Naive thymus-derived CD8-positive, alpha-beta T cell (primary cell): ENCODE measurements around the gene PPP1CB. TPM values are rescaled to one million over a fixed set of nuclear protein-coding genes. Genes with fewer than 3 reads are reported as not detected.

Experiments used
- ATAC-seq, 2 donors: fragments of 150-1000 bp; cut with Tn5 transposase in 1 of 2; sonication (Bioruptor Pico), chemical (Tn5 transposase) in 1 of 2; 1 replicate in 1 of 2; 2 replicates in 1 of 2; pipeline ENCODE4 v1.10.0; 2021; ENCODE audit warnings: mild to moderate bottlenecking in 2 of 2, moderate library complexity in 2 of 2
- POLR2A ChIA-PET: fragments of 350-600 bp; sonication (Branson Sonifier 250); formaldehyde crosslinking; loops from one replicate; lab custom pipeline; 2021; ENCODE audit warnings: antibody characterized with exemption; lab: Charles Lee
- DNase-seq, 10 donors: peaks; one replicate each; pipeline versions ENCODE4 v3.0.0 to v3.0.0-alpha.2; 2020 to 2022
- H3K27ac Mint-ChIP-seq, 10 donors: one replicate each; pipeline ENCODE4 v1.8.0; 2020 to 2022; ENCODE audit warnings: mild to moderate bottlenecking in 10 of 10, mixed read lengths in 10 of 10, moderate library complexity in 4 of 10, inconsistent platforms in 1 of 10
- H3K27me3 Mint-ChIP-seq, 5 donors: one replicate each; pipeline ENCODE4 v1.8.0; 2021 to 2022; ENCODE audit warnings: mixed read lengths in 5 of 5
- H3K36me3 Mint-ChIP-seq, 3 donors: one replicate each; pipeline ENCODE4 v1.8.0; 2020 to 2022; ENCODE audit warnings: mixed read lengths in 3 of 3, mild to moderate bottlenecking in 2 of 3, inconsistent platforms in 1 of 3
- H3K4me1 Mint-ChIP-seq, 4 donors: one replicate each; pipeline ENCODE4 v1.8.0; 2021 to 2022; ENCODE audit warnings: mixed read lengths in 4 of 4
- H3K4me3 Mint-ChIP-seq, 10 donors: one replicate each; pipeline ENCODE4 v1.8.0; 2020 to 2022; ENCODE audit warnings: mild to moderate bottlenecking in 10 of 10, mixed read lengths in 10 of 10, moderate library complexity in 6 of 10, inconsistent platforms in 1 of 10
- H3K9me3 Mint-ChIP-seq, 9 donors: one replicate each; pipeline ENCODE4 v1.8.0; 2020 to 2022; ENCODE audit warnings: mixed read lengths in 9 of 9, mild to moderate bottlenecking in 3 of 9, inconsistent platforms in 1 of 9, moderate library complexity in 1 of 9
- polyA plus RNA-seq, 3 donors: library from polyadenylated mRNA; unstranded; fragments of 300-500 nt; fragmentation: Illumina TruSeq; gene quantifications; one replicate each; pipeline ENCODE4 v1.2.3, GENCODE V29; 2021
- total RNA-seq, 8 experiments: library from RNA in 2 of 8; stranded (reverse) in 2 of 8; gene quantifications; one replicate each; pipeline ENCODE4 v1.2.3 and lab custom pipeline; 2021 to 2026

PPP1CB gene
- total and polyA plus RNA-seq, 5 experiments from 2014 or later: 63.1 to 166 (median 85.7) TPM

DNA sequence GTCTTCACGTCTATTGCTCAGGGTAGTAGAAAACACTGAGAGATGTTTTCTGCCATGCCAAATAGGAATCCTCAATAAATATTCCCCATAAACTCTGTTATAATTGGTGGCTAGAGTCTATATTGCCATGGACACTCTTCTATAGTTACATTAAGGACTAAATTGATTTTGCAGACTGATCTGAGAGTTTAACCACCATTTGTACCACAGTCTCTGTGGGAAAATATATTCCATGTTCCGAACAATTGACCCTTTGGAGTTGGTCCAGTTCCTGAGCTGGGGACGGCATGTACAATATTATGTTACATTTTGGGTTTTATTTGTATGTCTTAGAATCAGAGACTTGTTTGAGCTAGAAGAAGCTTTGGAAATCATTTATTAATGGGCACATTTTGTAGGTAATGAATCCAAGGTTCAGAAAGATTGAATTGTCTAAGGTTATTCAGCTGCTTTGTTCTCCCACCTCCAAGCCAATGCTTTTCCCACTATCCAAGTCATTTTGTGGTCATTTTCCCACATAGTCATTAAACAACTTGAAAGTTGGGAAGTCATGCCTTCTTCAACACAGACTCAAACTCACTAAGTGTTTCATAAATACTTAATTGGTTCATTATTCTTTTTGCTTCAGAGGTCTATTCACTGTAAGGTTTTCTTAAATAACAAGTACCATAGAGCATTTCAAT, 5.1 kb upstream of the PPP1CB start:
- no peak overlapping the region for H3K4me3 Mint-ChIP-seq
- no peaks in the 10 kb centered on the region for H3K36me3 Mint-ChIP-seq
- ATAC-seq (no peak), DNase-seq (no peak)
- H3K9me3 Mint-ChIP-seq: no peaks in the 10 kb centered on the region
- POLR2A ChIA-PET: no interaction called here
- H3K27ac Mint-ChIP-seq: peak overlapping the region in 1 of 10 donors; percentile 20
- no peaks in the 10 kb centered on the region for H3K27me3 Mint-ChIP-seq
- peaks cover 12 to 36% (median 32%) of the 10 kb centered on the region in 4 donors for H3K4me1 Mint-ChIP-seq

DNA sequence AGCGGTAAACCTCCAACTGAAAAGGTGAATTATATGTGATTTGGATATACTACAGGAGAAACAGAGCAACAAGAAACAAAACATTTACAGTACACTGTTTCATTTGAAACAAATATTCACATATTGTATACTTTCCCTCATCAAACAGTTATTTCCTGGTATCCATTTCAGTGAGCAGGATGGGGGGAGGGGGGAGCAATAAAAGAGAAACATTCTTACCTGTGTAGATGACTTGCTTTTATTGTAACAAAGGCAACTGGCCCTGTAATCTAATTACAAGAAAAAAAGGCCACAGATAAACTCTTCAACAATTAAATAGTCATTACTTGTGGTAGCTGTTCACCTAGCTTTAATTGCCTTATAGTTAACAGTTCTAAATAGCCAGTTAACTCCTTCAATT, 3.9 kb upstream of the PPP1CB start:
- Mint-ChIP-seq H3K27ac (peak overlapping the region; percentile 9 to 94 (median 83)), H3K27me3 (no peaks in the 10 kb centered on the region), H3K9me3 (no peaks in the 10 kb centered on the region), H3K36me3 (no peaks in the 10 kb centered on the region), H3K4me1 (peaks cover 12 to 36% (median 33%) of the 10 kb centered on the region in 4 donors), H3K4me3 (peak overlapping the region; percentile 9 to 80 (median 62))
- ATAC-seq (no peak), DNase-seq (peak in 1 of 10 donors; percentile 12)
- POLR2A ChIA-PET: no interaction called here

DNA sequence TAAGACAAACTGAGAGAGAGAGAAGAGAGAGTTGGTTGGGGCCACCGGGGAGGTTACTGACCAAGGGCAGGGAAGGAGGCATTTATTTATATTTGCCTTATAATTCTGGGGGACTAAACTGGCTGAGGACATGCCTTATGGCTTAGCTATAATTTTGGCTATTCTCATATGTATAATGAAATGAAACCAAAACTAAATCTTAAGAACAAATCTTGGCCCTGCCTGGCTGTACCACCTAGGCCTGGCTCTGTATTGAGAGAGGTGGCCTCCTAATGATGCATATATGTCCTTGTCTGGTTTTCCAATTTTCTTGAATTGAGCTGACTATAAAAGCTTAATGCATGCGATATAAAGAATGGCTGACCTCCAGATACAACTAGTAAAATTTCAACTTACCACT, 3.5 kb upstream of the PPP1CB start:
- ATAC-seq (no peak), DNase-seq (peak in 1 of 10 donors; percentile 15)
- POLR2A ChIA-PET: no interaction called here
- H3K27ac Mint-ChIP-seq: peak overlapping the region; percentile 70 to 94 (median 83)
- H3K36me3 Mint-ChIP-seq: peaks cover 0 to 2% (median 0%) of the 10 kb centered on the region in 3 donors
- H3K27me3 Mint-ChIP-seq: no peaks in the 10 kb centered on the region
- peaks cover 14 to 38% (median 36%) of the 10 kb centered on the region in 4 donors for H3K4me1 Mint-ChIP-seq
- peak overlapping the region; percentile 9 to 80 (median 62) for H3K4me3 Mint-ChIP-seq
- no peaks in the 10 kb centered on the region for H3K9me3 Mint-ChIP-seq

DNA sequence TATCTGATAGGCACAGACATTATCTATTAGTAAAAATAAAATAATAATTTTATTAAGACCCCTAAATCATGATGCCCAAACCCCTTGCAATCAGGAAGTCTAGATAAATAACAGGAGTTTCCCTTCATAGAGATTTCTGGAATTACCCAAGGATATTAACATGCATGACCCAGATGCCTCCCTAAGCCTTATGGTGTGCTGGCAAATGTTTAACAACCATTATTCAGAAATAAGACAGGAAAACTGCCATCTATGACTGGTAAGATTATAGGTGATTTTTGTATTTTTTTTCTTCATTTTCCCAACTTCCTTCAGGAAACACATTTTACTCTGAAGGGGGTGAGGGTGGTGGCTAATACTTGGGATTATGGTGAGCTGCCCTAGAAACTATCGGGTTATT, 2.7 kb upstream of the PPP1CB start:
- DNase-seq: no peak
- H3K27me3 Mint-ChIP-seq: no peaks in the 10 kb centered on the region
- H3K27ac Mint-ChIP-seq: peak overlapping the region; percentile 89 to 100 (median 98)
- ATAC-seq: no peak
- POLR2A ChIA-PET: interaction anchor here (3.7 kb wide), 1 partner anchor 155 kb away, joined by 50 read pairs; no protein-coding TSS in a partner anchor
- H3K36me3 Mint-ChIP-seq: peaks cover 0 to 2% (median 0%) of the 10 kb centered on the region in 3 donors
- peak overlapping the region in 5 of 10 donors; percentile 20 to 80 (median 65) for H3K4me3 Mint-ChIP-seq
- peaks cover 14 to 41% (median 39%) of the 10 kb centered on the region in 4 donors for H3K4me1 Mint-ChIP-seq
- H3K9me3 Mint-ChIP-seq: no peaks in the 10 kb centered on the region

DNA sequence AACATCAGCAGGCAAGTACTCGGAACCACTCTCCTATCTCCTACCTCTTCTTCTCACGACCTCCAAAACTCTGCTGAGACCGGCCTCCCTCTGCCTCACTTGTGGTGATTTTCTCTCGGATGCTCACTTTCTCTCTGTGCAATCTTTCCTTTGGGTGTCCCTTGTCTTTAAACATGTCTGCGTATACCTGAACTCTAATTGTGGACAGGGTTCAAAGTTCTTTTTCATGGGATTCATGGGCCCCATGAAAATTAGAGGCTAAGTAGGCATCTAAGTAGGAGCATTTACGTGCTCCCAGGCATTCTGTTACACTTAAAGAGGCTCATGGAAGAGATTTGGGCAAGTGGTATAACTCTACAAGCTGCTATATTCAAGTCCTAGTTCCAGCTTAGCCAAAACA, 2.1 kb upstream of the PPP1CB start:
- Mint-ChIP-seq H3K27ac (peak overlapping the region; percentile 89 to 100 (median 98)), H3K4me3 (peak overlapping the region in 4 of 10 donors; percentile 65 to 98 (median 90)), H3K4me1 (peaks cover 16 to 47% (median 44%) of the 10 kb centered on the region in 4 donors), H3K27me3 (no peaks in the 10 kb centered on the region), H3K9me3 (no peaks in the 10 kb centered on the region), H3K36me3 (peaks cover 0 to 5% (median 0%) of the 10 kb centered on the region in 3 donors)
- POLR2A ChIA-PET: interaction anchor here (1.9 to 3.7 kb wide), 2 partner anchors 9 to 155 kb away, joined by 6 to 50 read pairs; no protein-coding TSS in a partner anchor
- no peak for ATAC-seq
- no peak for DNase-seq

DNA sequence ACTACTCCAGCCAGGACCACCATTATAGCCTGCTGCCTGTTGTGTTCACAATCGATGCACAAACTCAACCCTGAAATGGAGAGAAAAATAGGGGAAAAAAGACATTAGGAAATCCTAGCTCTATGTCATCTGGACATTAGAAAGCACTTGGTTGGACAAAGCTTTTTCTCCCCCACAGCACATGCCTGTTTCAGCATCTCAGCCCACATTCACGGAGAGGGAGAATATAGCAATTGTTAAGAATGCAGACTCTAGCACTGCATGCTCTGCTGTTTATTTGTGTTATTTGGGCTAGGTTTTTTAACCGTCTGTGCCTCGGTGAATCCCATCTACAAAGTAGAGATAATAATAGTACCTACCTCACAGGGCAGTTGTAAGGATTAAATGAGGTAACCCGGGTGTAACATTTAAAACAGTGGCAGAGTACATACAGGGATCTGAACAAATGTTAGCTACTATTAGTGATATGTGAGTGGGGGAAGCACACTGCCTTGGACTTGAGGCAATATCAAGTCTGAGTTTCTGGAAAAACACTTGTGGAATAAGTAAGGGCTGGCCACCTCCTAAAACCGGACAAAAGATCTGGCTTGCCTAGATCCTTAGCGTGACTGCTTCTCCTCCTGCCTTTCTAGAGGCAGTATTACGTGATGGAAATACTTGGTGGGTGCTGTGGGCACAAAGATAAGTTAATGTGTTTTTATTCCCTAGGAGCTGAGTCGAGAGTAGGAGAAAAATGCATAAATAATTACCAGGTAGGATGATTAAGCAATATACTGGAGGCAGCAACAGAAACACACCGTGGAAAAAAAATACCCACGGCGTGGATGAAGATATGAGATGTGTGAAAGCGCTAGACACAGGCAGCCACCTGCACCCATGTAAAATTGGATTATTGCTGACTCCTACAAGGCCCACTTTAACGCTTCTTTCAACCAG, 1.0 kb upstream of the PPP1CB start:
- ATAC-seq (peak; percentile 7 to 18), DNase-seq (peak in 5 of 10 donors; percentile 8 to 75 (median 17))
- POLR2A ChIA-PET: interaction anchor here (0.6 to 3.7 kb wide), 12 partner anchors 10 to 1396 kb away, joined by 3 to 50 read pairs (median 4); partner anchors contain the start of genes TRMT61B, WDR43 and YPEL5
- H3K9me3 Mint-ChIP-seq: no peaks in the 10 kb centered on the region
- peak overlapping the region; percentile 88 to 98 (median 96) for H3K4me3 Mint-ChIP-seq
- peak overlapping the region; percentile 89 to 100 (median 98) for H3K27ac Mint-ChIP-seq
- peaks cover 19 to 57% (median 53%) of the 10 kb centered on the region in 4 donors for H3K4me1 Mint-ChIP-seq
- peaks cover 0 to 11% (median 0%) of the 10 kb centered on the region in 3 donors for H3K36me3 Mint-ChIP-seq
- H3K27me3 Mint-ChIP-seq: no peaks in the 10 kb centered on the region

DNA sequence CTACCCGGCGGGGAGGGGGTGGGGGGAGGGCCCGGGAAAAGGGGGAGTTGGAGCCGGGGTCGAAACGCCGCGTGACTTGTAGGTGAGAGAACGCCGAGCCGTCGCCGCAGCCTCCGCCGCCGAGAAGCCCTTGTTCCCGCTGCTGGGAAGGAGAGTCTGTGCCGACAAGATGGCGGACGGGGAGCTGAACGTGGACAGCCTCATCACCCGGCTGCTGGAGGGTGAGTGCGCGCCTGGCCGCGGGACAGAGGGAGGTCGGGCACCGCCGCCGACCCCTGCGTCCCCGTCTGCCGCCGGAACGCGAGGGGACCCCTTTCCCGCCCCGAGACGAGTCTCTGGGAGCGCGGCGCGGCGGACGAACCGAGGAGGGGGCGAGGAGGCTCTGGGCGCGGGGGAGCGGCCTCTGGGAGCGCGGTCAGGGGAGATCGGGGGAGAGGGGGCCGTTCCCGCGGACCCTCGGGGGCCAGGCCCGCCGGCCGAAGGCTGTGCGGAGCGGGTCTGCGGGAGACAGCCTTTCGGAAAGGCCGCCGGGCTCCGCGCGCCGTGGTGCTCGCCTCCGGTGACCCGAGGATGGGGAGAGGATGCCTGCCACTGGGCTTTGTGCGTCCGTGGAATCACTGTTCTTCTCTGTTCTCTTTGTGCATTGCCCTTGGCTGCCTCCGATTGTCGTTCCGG, 463 bp downstream of the PPP1CB start:
- Mint-ChIP-seq H3K4me3 (peak overlapping the region; percentile 88 to 98 (median 96)), H3K9me3 (no peaks in the 10 kb centered on the region), H3K36me3 (peaks cover 0 to 23% (median 0%) of the 10 kb centered on the region in 3 donors), H3K4me1 (peaks cover 30 to 71% (median 67%) of the 10 kb centered on the region in 4 donors), H3K27me3 (no peaks in the 10 kb centered on the region), H3K27ac (peak overlapping the region; percentile 89 to 100 (median 98))
- POLR2A ChIA-PET: interaction anchor here (0.6 to 3.7 kb wide), 21 partner anchors 8 to 1506 kb away, joined by 3 to 50 read pairs (median 5); partner anchors contain the start of genes TRMT61B, WDR43 and YPEL5
- ATAC-seq: peak; percentile 29 to 38
- peak in 4 of 10 donors; percentile 4 to 68 (median 34) for DNase-seq

DNA sequence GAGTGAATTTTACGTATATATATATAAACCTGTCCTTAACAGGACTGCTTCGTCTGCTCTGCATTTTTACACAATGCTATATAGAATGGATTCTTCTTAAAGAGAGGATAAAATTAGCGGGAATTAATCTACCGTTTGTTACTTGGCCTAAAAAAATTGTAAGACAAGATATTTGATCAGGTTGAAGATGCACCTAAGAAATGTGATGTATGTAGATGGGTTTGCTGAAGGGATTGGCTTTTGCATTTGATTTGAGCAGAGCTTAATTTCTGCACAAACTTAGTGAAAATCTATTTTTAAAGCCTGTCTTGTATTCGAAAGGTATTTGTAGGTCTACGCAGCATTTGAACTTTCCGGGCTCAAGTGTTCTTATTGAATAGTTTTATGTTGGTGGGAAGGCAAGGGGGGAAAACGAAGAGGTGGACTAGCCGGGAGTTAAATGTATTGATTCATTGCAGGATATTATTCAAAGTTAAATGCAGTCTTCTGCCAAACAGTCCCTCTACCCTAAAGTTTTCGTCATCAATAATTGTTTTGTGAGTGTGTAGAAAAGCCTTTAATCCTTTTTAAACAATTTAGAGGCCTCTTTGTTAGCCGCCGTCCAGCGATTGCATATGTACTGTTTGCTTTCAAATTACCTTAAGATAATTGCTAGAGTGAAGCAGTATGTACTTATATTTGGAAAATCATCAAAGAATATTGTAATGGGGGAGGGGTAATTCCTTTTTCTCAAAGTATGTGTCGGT, 1.2 kb downstream of the PPP1CB start:
- H3K4me3 Mint-ChIP-seq: peak overlapping the region; percentile 88 to 98 (median 96)
- POLR2A ChIA-PET: interaction anchor here (0.6 to 3.7 kb wide), 11 partner anchors 11 to 1505 kb away, joined by 3 to 50 read pairs (median 5); partner anchors contain the start of gene TRMT61B
- peak in 3 of 10 donors; percentile 16 to 40 (median 28) for DNase-seq
- H3K27ac Mint-ChIP-seq: peak overlapping the region; percentile 89 to 100 (median 98)
- H3K27me3 Mint-ChIP-seq: no peaks in the 10 kb centered on the region
- H3K36me3 Mint-ChIP-seq: peaks cover 0 to 25% (median 0%) of the 10 kb centered on the region in 3 donors
- H3K4me1 Mint-ChIP-seq: peaks cover 33 to 75% (median 70%) of the 10 kb centered on the region in 4 donors
- no peak for ATAC-seq
- H3K9me3 Mint-ChIP-seq: no peaks in the 10 kb centered on the region

DNA sequence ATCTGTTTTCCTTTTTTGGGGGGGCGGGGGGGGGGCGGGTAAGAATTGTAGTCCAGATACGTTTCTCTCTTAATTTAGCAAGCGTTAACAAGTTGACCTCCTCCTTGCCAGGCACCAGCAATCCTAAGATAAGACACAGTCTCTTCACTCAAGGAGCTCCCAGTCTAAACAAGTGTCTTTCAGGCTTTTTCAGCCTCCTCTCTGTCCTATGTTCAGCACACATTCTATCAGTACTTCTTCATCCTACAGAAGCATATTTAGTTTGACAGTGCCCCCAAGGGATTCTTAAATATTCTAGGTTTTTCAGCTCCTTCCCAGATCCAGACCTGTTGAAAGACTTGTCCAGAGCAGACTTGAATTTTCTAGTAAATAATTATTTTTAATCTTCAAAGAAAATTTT, 2.7 kb downstream of the PPP1CB start:
- POLR2A ChIA-PET: interaction anchor here (1.1 kb wide), 1 partner anchor 160 kb away, joined by 3 read pairs; no protein-coding TSS in a partner anchor
- H3K36me3 Mint-ChIP-seq: peaks cover 0 to 38% (median 0%) of the 10 kb centered on the region in 3 donors
- DNase-seq: no peak

DNA sequence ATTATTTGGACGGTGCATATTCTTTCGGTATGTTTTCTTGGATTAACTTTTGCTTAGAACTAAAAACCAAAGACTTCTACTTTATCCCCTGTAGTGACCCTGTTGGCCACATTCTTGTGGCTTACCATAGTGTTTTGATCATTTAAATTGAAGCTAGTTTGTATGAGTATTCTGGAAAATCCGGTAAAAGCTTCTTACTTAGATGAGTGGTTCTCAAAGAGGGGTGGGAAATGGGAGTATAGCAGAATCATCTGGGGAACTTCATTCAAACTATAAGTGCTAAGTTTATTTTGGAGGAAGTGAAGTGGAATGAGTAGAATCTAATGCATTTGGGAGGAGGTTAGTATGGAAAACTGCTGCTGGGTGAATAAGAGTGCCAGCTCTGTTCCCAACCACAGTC, 3.8 kb downstream of the PPP1CB start:
- Mint-ChIP-seq H3K27ac (peak overlapping the region in 5 of 10 donors; percentile 0 to 39 (median 25)), H3K27me3 (no peaks in the 10 kb centered on the region), H3K9me3 (no peaks in the 10 kb centered on the region), H3K4me3 (peak overlapping the region in 9 of 10 donors; percentile 16 to 98 (median 46)), H3K36me3 (peaks cover 0 to 45% (median 0%) of the 10 kb centered on the region in 3 donors), H3K4me1 (peaks cover 29 to 66% (median 64%) of the 10 kb centered on the region in 4 donors)
- DNase-seq (no peak), ATAC-seq (no peak)
- POLR2A ChIA-PET: interaction anchor here (0.6 kb wide), 1 partner anchor 364 kb away, joined by 4 read pairs; no protein-coding TSS in a partner anchor

More for the DNA sequence above, 2.7 kb downstream of the PPP1CB start:
- H3K27me3 Mint-ChIP-seq: no peaks in the 10 kb centered on the region
- no peaks in the 10 kb centered on the region for H3K9me3 Mint-ChIP-seq
- H3K4me3 Mint-ChIP-seq: peak overlapping the region; percentile 12 to 98 (median 69)
- peak overlapping the region in 6 of 10 donors; percentile 11 to 71 (median 48) for H3K27ac Mint-ChIP-seq
- ATAC-seq: no peak
- H3K4me1 Mint-ChIP-seq: peaks cover 32 to 75% (median 70%) of the 10 kb centered on the region in 4 donors

DNA sequence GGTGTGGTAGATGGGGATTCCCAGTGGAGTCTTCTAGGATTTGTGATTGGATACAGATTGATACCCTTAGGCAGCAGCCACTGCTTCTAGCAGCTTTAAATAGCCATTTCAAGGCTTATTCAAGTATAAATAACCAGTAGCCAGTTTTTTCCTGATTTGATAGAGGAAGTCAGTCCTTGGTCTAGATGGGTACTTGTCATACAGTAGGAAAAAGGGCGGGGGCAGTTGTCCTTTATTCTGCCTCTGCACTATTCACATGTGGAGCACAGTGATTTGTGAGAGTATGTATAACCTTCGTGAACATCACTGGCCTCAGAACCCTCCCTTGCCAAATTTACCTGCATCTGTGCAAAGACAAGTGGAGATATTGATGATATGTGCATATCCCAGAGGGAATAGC, 6.8 kb downstream of the PPP1CB start:
- H3K9me3 Mint-ChIP-seq: no peaks in the 10 kb centered on the region
- peaks cover 33 to 87% (median 80%) of the 10 kb centered on the region in 4 donors for H3K4me1 Mint-ChIP-seq
- DNase-seq (no peak), ATAC-seq (no peak)
- POLR2A ChIA-PET: no interaction called here
- H3K27me3 Mint-ChIP-seq: no peaks in the 10 kb centered on the region
- H3K4me3 Mint-ChIP-seq: peak overlapping the region in 7 of 10 donors; percentile 1 to 61 (median 31)
- H3K27ac Mint-ChIP-seq: peak overlapping the region in 3 of 10 donors; percentile 13 to 67 (median 61)
- peaks cover 0 to 59% (median 0%) of the 10 kb centered on the region in 3 donors for H3K36me3 Mint-ChIP-seq
